Measurements from ENCODE around the gene PFDN4.
"Not testable (repeated sequence)": the region's sequence is repeated elsewhere in the genome, so short reads cannot be mapped to it uniquely, and the experiment has no call there.

Gene PFDN4

DNA sequence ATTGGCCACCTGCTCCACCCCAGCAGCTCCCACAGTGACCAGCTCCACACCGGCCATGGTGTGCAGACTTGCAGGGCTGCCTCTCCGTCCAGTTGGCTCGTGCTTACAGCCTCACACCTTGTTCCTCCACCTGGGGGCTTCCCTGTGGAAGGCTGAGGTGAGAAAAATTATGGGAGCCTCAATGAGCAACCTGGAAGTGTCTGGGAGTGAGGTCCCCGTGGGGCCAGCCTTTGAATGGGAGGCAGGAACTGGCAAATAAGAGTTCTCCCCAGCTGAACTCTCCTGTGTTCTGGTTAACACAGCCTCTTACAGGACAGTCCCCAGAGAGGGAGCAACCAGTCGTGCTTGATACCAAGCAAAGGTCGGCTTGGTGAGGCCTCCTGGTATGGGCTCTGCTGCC is 3.8 kb upstream of the PFDN4 start:
- DNase-seq = no peak

GRCh38 chr20:54204481-54204880 is 3.4 kb upstream of the PFDN4 start:
- DNase-seq = no peak

DNA sequence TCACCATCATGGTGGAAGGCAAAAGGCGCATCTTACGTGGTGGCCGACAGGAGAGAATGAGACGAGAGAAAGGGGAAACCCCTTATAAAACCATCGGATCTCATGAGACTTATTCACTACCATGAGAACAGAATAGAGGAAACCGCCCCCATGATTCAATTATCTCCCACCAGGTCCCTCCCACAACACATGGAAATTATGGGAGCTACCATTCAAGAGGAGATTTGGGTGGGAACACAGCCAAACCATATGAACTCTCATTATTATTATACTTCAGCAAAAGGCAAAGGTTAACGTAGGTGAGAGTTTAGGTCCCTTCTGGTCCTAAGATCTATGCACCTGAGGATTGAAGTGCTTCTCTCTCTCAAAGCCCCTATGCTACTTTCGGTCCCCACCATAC is 2.4 kb upstream of the PFDN4 start:
- DNase-seq = no peak

- DNase-seq = no peak
These were observed 689 bp upstream of the PFDN4 start for GRCh38 chr20:54207053-54207742.

DNA sequence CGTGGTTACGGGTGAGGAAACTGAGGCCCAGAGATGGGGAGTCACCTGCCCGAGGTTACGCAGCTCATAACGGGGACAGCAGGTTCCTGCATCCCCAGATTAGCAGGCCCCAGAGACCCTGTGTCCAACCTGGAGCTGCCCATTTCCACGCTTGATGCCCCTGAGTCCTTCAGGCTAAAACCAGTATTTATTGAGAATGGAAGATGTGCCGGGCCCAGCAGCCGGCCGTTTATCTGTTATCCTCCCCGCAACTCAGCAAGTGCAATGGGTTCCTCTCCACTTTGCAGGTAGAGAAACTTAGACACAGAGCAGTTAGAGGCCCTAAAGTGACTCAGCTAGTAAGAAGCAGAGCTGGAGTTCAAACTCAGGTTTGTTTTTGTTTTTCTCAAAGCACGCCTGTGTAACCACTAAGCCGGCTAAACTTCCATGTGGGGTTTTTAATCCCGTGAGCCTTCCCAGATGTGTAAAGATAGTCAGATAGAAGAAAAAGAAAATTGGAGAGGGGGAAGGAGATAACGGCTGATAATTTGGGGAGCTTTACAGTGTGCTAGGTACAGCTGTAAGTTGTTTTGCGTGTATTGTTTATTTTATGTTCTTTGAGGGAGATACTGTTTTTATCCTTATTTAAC is 775 bp downstream of the PFDN4 start:
- peak; percentile 2 for DNase-seq

- DNase-seq = no peak
These were observed 1.4 kb downstream of the PFDN4 start for GRCh38 chr20:54209216-54209813.

DNA sequence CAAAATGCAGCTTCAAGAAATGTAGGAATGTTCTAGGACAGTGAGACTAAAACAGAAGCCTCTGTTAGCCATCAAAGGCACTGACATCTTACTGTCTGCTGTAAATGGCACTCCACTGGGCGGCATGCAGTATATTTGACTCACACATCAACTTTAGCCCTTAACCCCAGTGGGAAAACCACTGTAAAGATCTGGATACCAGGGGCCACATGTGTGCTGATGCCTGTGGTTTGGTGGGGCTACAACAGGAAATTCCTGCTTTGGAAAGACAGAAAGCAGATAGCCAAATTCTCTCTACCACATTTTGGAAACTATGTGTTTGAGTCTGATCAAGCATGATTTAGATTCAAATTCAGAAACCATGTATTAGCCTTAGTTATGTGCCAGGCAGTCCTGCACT is 4.3 kb downstream of the PFDN4 start:
- no peak for DNase-seq

DNA sequence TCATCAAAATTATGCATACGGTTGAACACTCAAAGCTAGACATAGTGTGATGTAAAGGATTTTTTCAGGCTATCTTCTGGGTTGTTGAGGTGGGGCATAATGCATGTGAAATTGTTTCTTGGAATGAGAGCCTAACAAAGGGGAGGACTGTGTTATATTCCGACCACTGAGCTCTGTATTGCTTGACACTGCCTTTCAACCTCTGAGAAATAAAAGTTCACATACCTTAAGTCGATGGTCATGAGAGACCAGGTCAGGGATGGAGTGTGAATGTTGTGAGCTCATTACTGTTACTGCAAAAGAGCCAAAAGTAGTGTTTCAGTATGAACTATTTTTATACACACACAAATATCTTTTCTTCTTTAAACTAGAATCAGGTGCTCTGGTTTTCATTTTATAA is 5.0 kb downstream of the PFDN4 start:
- DNase-seq = no peak

DNA sequence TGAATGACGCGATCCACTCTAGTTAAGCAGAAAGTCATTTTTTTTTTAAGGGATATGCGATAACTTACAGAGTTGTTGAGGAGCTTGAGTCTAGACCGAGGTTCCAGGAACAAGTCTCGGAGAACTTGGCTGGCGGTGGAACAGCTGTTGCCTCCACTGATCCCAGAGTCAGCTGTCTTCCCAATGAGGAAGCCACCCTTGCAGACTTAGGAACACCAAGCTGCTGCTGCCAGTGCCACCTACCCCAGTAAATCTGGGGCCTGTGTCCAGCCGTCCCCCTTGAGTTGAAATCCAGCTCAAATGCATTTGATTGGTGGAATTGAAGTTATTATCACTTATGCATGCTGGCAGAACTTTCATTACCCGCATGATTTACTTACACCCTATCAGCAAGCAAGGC is 6.7 kb downstream of the PFDN4 start:
- DNase-seq = no peak

- no peak for DNase-seq
These were observed 7.4 kb downstream of the PFDN4 start for GRCh38 chr20:54215157-54215789.

DNA sequence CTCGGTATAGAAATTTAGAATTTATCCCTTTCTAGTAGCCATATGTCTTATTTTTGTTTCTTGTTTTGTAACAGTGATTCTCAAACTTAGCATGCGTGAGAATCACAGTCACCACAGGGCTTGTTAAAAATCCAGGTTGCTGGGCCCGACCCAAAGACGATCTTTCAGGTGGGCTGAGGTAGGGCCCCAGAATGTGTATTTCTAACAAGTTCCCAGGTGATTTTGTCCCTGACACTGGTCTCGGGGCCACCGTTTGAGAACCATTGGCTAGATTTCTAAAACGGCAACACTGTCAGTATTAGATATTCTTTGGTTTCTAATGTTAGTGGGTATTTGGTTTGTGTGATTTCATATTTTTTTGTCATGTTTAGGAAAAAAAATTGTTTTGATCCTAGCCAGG is 9.9 kb downstream of the PFDN4 start:
- DNase-seq = no peak

DNA sequence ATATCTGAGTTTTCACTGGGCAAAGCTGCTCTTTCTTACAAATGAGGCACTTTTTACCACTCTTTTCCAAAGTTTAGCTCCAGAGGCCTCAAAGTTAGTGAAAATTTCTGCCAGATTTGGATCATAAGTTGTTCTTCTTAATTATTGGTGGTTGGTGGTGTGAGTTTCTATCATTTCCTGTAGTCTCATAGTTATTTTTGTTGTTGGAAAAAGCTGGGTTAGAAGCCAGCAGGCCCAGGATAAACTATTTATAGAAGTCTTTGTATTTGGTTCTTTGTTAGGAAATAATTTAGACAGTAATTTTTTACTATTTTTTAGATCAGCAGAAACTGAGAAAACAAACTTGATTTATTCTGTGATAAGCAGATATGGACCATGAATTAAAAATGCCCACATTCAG is 10.6 kb downstream of the PFDN4 start:
- no peak for DNase-seq

GRCh38 chr20:54219751-54220426 is 12.0 kb downstream of the PFDN4 start:
- DNase-seq = no peak

GRCh38 chr20:54220722-54221121 is 12.8 kb downstream of the PFDN4 start:
- no peak for DNase-seq

GRCh38 chr20:54221353-54221752 is 13.5 kb downstream of the PFDN4 start:
- no peak for DNase-seq

DNA sequence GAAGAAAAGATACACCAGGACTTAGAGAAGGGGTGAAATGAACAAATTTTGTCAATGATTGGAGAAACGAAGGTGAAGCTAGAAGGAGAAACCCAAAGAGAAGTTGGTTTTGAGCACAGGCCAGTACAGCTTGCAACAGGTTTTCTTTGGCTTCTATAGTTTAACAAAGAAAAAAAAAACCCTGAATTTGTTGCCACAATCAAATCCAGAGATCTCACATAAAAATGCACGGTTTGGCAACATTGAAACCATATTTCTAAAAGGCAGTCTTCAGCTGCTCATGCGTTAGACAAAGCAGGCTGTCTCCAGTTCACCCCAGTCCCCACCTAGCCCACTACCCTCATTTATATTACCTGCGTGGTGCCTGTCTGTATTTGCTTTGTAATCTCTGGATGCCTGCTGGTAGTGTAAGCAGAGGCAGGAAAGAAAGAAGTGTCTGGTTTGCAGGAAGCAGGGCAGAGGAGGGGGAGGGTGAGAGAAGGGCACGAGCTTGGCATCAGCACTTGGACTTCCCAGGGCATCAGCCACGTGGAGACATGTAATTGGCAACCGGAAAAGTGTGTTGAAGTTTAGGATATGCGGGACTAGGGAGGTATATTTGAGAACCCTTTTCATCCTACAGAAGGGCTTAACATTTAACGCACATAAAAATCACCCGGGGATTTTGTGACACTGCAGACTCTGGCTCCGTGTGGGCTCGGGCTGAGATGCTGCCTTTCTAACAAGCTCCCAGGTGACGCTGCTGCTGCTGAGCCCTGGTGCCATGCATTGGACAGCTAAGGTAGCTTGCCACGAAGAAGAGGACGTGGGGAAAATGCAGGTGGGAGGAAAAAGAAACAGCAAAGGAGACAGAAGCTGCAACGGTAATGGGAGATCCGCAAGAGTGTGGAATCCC is 14.4 kb downstream of the PFDN4 start:
- DNase-seq = no peak

GRCh38 chr20:54223285-54223684 is 15.4 kb downstream of the PFDN4 start:
- DNase-seq = no peak

DNA sequence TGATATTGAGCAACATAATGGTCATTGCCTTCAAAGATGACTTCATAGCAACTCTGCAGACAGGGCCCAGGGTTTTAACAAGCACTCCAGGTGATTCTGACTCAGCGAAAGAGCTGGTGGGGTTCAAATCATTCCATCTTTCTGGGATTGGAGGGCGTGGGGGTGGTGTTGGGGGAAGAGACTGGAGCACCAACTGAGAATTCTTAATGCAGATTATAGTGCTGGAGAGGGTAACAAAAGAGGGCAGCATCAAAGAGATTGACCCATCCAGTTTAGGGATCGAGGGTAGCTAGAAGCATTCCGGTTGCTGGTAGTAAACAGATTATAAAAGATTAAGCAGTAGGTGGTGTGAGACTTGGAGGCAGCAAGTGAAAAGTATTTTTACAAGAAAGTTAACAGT is 15.9 kb downstream of the PFDN4 start:
- DNase-seq = no peak

DNA sequence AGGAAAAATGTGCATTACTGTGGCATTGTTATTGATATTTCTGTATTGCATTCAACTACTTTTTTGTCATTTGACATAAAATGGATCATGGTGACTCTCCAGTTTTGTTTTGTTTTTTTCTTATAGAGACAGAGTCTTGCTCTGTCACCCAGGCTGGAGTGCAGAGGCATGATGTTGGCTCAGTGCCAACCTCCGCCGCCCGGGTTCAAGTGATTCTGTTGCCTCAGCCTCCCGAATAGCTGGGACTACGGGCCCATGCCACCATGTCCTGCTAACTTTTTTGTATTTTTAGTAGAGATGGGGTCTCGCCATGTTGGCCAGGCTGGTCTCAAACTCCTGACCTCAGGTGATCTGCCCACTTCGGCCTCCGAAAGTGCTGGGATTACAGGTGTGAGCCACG is 16.8 kb downstream of the PFDN4 start:
- not testable (repeated sequence) for DNase-seq

GRCh38 chr20:54227241-54227640 is 19.4 kb downstream of the PFDN4 start:
- no peak for DNase-seq

- no peak for DNase-seq
These were observed 19.9 kb downstream of the PFDN4 start for GRCh38 chr20:54227751-54228150.

GRCh38 chr20:54228841-54229240 is 21.0 kb downstream of the PFDN4 start:
- DNase-seq = no peak

Data from NCI-H524 treated with DMSO at 0.1 percent for 48 hours (cell line).